NT2/D1 (cell line): ENCODE results near the gene HK2.

Source experiments
- SUZ12 ChIP-seq: IDR thresholded peaks from 2 replicates; pipeline ENCODE4 v1.6.1; 2011; ENCODE audit not compliant: insufficient read length, insufficient read depth; ENCODE audit errors: extremely low read depth
- ZNF274 ChIP-seq: IDR thresholded peaks from 2 replicates; pipeline ENCODE4 v1.6.1; 2011; ENCODE audit warnings: mild to moderate bottlenecking, low read depth, low read length

GRCh38 chr2:74930811-74931486, 97.0 kb downstream of the HK2 start:
- no peak for TF ChIP-seq SUZ12
- no peak for TF ChIP-seq ZNF274
